Amniotic stem cell (primary cell): ENCODE data around the gene CNGA3.
A peak's percentile ranks its signal among the peaks of the same experiment; 100 is the strongest.
"Not testable (repeated sequence)": the region's sequence is repeated elsewhere in the genome, so short reads cannot be mapped to it uniquely, and the experiment has no call there.

Experiments
- DNase-seq: peaks from one replicate; lab custom pipeline; 2025; lab: John Stamatoyannopoulos, UW

Gene CNGA3

DNA sequence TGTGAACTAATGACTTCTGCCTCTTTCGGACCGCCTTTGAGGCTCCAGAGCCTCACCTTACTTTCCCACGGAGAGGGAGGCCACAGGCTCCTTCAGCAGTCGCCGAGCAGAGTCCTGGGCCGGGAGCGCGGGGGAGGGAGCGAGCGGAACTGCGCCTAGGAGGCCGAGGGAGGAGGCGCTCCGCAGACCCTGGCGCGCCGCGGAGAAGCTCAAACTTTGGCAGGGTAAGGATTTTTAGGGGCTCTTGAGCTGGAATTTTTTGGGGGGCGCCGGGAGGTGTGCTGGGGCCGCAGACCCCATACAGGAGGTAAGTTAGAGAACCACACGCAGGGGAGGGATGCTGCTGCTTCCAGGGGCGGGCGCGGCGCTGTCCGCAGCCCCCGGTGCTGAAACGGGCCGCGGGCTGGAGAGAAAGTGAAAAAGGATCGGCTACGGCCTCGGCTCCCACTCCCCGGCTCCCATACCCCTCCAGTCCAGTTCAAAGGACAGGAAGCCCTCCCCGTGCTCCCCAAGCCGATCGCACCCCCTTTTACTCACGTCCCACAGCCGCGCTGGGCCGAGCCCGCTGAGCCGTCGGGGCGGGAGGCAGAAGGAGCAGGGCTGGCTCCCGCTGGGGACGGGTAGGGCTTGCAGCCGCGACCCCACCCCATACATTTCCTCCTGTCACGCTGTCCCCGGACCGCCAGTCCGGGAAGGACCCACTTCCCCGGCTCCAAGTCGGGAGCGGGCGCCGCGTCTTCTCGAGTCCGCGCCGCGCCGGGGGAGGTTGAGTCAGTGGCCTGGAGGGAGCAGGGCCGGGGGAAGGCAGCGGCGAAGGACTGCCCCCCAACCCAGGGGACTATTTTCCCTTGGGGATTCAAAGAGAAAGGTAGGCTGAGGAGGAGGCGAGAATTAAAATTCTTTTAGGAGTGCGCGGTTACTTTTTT lies at the start of gene CNGA3:
CNGA3 (plus strand) TSS at position 146 of the 926 bp plus-strand sequence. CDS start 23,520 bp downstream, outside the sequence.
- DNase-seq = no peak

DNA sequence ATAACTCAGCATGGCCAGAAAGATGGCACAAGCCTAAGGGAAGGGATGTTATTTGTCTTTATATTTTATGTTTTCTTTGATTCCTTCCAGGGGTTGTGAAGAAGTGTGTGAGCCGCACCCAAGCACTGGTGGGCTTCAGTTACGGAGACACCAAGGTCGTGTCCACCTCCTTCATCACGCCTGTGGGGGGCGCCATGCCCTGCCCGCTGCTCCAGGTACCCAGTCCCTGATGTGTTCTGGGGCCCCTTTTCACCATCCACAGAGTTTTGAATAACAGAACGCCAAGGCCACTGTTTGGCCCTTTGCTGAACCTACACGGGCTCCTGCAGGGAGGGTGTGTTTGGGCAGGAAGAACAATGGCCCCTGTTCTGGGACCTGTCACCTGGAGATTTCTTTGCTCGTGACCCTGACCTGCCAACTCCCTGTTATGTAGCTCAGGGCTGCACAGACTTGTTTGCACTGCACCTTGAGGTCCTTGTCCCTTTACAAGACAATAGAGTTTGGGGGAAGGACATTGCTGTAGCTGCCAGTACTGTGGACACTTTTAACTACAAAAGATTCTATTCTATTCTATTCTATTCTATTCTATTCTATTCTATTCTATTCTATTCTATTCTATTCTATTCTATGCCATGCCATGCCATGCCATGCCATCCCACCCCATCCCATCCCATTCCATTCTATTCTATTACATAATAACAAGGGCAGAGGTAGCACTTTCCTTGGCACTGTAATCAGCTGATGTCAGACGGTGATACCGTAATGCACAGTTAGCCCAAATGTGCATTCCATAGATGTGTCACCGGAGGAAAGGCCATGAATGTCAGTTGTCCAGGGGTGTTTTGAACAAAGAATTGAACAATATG lies 48.2 kb upstream of the CNGA3 start:
- DNase-seq = no peak

DNA sequence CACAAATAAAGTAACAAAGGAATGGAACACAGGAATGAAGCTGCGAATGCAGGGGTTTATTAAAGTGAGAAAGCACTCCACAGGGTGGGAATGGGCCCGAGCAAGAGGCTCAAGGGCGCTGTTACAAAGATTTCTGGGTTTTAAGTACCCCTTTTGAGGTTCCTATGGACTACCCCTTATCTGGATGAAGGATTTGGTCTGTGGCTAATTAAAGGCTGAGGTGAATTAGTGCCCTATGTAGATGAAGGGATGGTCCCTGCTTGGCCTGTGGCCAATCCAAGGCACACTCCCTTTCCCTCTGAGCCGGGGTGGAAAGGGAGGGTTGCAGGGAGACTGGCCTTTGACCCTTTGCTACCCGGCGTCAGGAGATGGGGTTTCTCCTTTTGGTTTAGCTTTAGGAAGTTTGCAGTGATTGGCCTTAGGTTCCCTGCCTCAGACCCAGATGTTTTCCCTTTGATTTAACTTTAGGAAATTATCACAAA lies 47.5 kb upstream of the CNGA3 start:
- DNase-seq = no peak

DNA sequence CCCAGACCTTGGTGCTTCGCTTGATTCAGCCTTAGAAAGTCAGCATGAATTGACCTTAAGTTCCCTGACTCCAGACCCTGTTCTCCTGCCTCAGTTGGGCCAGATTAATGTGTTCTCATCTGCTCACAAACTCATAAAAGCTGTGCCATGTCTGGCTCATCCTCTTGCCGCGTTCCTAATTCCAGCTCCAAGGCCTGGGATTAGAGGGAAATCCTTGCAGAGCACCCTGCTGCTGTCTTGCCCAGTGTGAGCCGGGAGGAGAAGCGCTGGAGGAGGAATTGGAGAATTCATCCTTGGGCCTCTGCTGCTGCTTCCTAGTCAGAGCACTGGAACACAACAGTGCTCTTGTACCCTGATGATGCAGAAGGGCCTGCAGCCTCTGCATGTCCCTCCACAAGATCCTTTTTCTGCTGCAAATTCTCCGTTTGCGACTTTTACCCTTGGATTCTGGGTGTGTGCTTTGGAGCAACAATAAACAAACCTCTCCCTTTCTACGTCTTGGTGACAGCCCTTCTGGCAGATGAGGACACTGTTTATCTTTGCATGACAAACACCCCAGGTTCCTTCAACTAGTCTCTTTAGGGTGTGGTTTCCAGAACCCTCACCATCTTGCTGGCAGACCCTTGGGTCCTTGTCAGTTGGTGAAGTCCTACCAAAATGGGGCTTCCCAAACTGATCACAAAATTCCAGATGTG lies 46.9 kb upstream of the CNGA3 start:
- DNase-seq = no peak

DNA sequence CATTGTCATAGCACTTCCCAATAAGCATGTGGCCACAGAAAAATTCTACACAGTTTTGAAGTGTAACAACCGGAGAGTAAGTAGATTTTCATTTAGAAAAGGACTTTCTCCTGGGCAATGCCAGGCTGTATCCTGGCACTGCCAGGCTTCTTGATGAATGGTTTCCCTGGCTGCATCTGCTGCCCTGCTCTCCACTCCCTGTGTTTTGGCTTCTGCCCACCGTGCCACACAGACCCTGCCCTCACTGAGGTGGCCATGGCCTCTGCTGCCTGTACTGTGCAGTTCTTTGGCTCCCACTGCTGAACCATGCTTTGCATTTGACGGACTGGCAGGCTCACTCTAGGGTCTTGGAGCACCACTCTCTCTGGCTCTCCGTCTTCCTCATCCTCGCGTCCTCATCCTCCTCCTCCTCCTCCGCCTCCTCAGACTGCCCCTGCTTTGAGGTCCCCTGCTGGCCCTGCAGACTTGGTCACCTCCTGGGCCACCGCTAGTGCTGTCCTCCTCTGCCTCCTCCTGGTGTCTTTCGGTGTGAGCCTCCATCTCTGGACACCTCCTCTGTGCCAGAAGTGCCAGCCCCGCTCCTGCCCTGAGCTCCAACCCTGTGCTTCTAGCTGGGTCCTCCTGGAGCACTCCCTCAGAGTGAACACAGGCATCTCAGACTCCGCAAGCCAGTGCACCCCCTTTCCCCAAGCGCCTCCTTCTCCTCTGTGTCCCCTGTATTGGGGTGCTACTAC lies 45.9 kb upstream of the CNGA3 start:
- no peak for DNase-seq

DNA sequence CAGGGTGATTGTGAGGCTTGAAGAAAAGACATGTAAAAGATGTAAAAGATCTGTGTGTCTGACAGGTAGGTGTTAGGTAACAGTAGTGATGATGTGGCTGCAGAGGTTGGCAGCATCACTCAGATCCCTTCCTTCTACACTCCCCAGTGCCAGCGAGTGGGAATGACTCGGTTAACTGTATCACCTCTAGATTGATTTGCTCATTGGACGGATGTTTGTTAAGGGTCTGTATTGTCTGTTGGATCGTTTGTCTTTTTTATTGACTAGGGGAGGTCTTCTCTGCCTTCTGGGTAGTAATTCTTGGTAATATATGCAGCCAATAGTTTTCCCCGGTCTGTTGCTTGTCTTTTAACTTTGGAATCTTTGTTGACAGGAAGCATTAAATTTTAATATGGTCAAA lies 44.8 kb upstream of the CNGA3 start:
- DNase-seq = no peak

DNA sequence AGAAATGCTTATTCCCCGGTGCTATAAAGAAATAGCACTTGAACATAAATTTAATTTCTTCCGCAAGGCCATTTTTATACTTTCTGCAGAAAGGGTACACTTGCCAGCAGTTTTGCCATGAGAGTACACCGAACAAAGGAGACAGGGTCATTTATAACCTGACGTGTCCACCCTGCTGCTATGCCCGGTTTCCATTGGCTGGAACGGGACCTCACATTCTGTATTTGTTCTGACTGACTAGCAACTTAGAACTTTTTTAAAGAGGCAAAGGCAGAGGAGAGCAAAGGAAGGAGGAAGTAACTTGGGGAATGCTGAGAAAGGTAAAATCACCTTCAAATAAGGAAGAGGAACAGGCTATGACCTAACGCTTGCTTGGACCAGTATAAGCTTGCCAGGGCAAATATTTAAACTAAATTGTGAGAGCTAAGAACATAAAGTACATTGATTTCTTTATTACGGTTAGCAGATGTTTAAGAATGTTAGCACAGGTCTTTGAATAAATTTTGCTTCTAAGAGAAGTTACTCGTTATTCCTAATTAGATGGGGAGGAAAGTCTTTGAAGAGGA lies 39.0 kb upstream of the CNGA3 start:
- DNase-seq = not testable (repeated sequence)

DNA sequence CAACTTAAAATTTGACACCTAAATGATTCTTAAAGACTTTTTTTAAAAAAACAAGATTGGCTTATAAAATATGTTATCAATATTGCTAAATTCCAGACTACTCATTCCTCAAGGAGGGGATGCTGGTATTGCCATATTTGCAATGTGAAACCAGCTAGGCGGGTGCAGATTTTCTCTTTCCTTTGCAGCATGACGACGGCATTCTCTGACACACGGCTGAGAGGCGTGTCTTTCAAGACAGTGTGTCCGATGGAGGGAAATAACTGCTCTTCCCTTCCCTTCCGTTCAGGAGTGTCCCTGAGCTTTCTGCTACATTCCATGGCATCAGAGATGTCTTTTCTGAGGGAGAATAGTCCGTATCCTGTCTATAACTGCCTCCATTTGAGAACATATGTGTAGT lies 38.2 kb upstream of the CNGA3 start:
- peak; percentile 21 for DNase-seq

DNA sequence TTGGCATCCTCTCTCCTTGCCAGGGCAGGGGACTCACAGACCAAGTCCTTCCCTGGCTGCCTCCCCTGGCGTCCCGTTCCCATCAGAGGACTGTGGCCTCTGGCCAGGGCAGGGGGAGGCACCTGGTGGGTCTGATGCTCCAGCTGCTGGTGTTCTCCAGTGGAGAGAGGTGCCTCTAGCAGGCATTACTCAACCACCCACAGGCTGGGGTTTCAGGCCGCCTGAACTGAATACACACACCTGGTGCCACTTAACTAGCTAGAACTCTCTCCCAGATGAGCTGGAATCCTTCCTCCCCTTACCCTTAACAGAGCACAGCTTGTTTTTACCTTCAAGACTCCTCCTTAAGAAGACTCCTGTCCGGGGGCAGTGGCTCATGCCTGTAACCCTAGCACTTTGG lies 37.7 kb upstream of the CNGA3 start:
- DNase-seq = no peak

DNA sequence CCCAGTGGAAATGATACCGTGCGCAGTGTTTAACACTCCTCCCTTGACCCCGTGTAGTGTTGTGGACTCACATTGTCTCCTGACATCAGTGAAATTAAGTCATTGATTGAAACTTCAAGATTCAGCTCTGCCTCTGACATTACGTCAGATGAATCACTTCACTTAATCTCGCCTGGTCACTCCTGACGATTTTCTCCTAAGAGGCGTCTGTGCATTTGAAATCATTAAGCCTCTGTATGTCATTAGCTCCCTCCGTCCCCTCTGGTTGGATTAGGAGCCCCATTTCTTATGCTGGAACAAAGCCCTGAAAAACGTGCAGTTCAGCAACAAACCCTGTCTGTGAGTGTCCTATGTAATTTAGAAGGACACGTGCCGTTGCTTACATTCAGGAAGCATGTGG lies 36.7 kb upstream of the CNGA3 start:
- DNase-seq = no peak

DNA sequence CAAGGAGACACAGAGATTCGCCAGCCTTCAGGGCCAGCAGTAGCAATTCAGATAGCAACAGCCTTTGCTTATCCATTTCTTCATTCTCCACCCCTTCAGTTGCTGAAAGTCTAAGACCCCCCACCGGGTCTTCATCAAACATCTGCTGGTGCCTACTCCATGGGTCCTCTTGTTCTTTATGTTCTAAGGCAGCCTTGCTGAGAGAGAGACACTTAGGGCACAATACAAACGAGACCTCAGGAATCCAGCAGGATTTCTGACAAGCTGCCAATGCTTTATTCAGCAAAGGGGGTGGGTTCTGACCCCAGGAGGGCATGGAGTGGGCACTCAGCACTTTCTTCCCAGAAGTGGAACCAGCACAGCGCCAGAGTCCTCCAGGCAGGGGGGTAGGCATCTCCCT lies 36.2 kb upstream of the CNGA3 start:
- DNase-seq = no peak

DNA sequence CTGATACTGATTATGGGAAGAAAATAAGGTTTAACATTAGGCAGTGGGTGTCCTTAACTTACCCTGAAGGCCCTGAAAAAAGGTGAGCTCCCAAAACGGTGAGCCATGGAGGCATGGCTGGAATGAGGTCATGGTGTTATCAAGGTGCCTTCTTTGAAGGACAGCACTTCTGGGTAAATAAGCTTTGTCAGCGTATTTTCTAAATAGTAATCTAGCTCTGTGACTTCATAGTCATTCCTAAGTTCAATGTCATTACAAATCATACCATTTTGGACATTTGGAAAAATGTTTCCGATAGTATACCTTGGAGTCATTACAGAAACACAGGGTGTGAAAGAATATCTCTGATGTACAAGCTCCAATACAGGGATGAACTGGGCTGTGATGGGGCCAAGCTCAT lies 35.2 kb upstream of the CNGA3 start:
- DNase-seq = no peak

DNA sequence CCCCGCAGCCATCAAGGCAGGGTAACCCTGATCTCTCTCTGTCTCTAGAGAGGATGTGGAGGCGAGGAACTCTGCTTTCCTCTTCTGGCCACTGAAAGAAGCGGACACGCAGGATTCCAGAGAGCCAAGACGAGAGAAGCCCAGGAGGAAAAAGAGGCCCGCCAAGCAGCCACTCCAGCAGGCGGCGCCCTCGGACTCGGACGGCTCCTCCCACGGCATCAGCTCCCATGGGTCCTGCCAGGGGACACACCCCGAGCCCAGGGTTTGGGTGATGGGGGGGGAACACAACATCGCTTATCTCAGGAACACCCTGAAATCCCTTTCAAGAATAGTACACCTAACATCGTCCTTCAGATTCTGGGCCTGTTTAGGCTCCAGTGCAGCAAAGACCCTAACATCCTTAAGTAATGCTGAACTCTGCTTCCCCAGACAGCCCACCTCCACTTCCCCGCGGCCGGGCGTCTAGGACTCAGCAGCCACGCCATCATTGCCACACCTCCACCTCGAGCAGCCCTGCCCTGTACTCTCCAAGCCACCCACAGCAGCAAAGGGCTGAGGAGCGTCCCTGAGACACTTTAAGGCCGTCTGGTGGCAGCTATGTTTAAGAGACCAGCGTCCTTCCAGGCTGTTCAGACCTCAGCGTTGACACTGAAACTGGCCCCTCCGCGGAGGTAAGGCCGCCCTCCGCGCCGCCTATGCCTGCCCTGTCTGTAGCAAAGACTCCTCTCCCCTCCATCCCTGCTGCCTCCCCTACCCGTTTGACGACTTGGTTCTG lies 34.3 kb upstream of the CNGA3 start:
- no peak for DNase-seq

DNA sequence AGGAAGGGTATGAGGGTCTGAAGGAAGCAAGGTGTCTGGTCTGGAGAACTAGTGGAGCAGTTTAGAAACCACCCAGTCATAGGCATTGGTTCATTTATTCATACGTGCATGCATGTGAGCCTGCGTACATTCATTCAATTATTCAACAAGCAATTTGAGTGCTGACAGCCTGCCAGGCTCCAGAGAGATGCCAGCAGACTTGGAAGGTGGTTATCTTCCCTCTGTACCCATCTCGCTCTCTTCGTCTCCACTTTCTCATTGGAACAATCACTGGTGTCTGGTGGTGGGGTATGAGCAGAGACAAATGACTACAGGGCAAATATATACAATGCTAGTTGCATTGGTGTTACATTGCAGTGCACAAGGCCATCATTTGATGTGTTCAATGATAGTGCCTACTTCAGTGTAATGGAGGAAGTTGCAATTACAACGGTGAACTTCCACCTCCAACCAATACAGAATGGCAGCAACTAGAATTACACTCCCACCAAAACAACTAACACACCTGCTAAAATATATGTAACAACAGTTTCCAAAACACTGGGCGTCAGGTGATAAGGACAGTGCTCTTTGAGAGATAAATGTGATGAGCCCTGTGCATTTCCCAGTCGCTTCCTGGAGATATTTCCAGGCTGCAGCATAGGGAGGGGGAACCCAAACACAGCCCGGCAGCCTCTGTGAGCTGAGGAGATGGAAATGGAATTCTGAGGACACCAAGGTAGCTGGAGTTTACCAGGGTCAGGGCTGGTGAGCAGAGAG lies 32.6 kb upstream of the CNGA3 start:
- no peak for DNase-seq

DNA sequence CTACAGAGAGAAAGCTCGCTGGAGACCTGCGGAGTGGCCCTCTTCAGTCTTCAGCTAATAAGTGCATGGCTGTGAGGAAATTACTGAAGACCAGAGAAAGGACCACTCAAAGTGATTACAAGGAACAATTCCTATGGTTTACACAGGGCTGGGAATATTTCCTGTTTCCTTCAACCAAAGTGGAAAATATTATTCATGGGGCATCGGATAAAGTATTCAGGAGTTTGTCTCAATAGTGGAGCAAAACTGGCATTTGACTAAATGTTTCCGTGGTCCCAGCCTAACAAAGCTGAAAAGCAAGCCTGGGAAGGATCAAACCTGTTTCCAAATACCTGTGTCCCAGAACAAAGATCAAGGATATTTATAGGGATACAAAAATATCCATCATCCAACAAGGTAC lies 32.0 kb upstream of the CNGA3 start:
- DNase-seq = no peak

DNA sequence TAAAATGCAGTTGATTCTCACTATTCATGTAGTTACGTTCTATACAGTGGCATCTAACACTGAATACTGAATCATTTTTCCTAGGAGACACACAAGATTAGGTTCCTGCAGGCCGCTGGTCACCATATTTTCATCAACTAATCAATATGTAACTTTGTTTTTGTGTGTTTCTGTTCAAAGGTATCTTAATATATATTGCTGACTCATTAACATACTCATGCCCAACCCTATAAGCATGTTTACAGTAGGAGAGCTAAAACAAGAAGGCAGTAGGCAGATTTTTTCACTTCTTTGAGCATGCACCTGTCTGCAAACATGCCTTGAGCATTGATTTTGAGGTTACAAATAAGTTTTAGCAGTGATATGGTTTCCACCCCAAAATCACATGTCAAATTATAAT lies 30.3 kb upstream of the CNGA3 start:
- no peak for DNase-seq

DNA sequence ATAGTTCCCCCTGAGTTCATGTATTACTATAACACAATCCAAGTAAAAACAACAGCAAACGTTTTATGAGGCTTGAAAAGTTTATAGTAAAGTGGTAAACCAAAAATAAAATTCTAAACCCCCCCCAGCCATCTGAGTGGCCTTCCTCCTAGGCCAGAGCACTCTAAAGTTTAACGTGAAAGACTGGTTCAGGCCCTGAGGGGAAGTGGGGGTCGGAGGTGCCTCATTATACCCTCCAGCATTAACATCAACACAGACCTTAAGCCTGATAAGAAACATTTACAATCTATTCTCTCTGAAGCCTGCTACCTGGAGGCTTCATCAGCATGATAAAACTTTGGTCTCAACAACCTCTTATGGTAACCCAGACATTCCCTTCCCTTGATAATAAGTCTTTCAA lies 29.0 kb upstream of the CNGA3 start:
- DNase-seq = no peak

DNA sequence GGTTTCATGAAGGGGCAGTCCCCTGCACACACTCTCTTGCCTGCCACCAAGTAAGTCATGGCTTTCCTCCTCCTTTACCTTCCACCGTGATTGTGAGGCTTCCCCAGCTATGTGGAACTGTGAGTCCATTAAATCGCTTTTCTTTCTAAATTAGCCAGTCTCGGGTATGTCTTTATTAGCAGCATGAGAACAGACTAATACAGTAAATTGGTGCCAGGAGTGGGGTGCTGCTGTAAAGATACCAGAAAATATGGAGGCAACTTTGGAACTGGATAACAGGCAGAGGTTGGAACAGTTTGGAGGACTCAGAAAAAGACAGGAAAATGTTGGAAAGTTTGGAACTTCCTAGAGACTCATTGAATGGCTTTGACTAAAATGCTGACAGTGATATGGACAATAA lies 26.1 kb upstream of the CNGA3 start:
- not testable (repeated sequence) for DNase-seq

DNA sequence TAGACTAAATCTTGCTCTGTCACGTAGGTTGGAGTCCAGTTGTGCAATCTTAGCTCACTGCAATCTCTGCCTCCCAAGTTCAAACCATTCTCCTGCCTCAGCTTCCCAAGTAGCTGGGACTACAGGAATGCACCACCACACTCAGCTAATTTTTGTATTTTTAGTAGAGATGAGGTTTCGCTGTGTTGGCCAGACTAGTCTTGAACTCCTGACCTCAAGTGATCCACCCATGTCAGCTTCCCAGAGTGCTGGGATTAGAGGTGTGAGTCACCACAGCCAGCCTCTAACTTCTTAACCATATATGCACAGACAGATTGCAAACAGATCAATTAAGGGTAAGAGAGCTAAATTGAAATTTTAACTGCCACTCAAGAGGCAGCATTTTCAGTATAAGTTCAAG lies 22.1 kb upstream of the CNGA3 start:
- DNase-seq = no peak

DNA sequence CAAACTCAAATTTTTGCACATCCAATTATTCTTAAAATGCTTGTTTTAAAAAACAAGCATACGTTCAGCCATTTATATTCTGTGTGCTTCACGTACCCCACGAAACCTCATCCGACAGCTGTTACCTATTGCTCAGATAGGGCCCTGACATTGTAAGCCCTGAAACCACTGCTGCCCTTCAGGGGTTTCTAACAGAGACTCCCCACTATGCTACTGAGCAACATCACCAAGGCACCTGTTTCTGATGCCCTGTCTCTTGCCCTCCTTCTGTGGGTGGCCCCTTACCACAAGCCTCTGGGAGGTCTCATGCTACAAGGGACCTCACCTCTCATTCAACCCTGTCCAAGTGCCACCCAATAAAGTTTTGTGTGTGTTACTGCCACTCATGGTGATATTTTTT lies 18.5 kb upstream of the CNGA3 start:
- DNase-seq = no peak
